Activated B cell treated with CpG ODN at 0.5 μM for 24 hours (primary cell): ENCODE data around the gene CRB1. TPM values are rescaled to one million over a fixed set of nuclear protein-coding genes. Genes with fewer than 3 reads are reported as not detected.

ENCODE experiments used
- ATAC-seq: fragments of 200-7000 bp; cut with Tn5 transposase; one replicate; pipeline ENCODE4 v1.10.0; 2021; ENCODE audit warnings: low read depth, mild to moderate bottlenecking, moderate library complexity
- CTCF ChIA-PET: fragments of 350-600 bp; sonication (Branson Sonifier 250); formaldehyde crosslinking; loops from one replicate; lab custom pipeline; 2021; ENCODE audit warnings: antibody characterized with exemption; lab: Charles Lee
- POLR2A ChIA-PET: fragments of 350-600 bp; sonication (Branson Sonifier 250); formaldehyde crosslinking; loops from one replicate; lab custom pipeline; 2021; ENCODE audit warnings: antibody characterized with exemption; lab: Charles Lee
- DNase-seq: peaks from one replicate; pipeline ENCODE4 v3.0.0; 2022
- H3K27ac Mint-ChIP-seq: one replicate; pipeline ENCODE4 v1.8.0; 2020; ENCODE audit warnings: mixed read lengths
- H3K27me3 Mint-ChIP-seq: one replicate; pipeline ENCODE4 v1.8.0; 2021; ENCODE audit warnings: mixed read lengths
- H3K36me3 Mint-ChIP-seq: one replicate; pipeline ENCODE4 v1.8.0; 2021; ENCODE audit warnings: low read depth, mixed read lengths
- H3K4me1 Mint-ChIP-seq: one replicate; pipeline ENCODE4 v1.8.0; 2021; ENCODE audit warnings: mixed read lengths
- H3K4me3 Mint-ChIP-seq: one replicate; pipeline ENCODE4 v1.8.0; 2020; ENCODE audit warnings: mild to moderate bottlenecking, mixed read lengths
- H3K9me3 Mint-ChIP-seq: one replicate; pipeline ENCODE4 v1.8.0; 2020; ENCODE audit warnings: mixed read lengths
- CTCF ChIP-seq: fragments of 200-600 bp; IDR thresholded peaks from one replicate; pipeline ENCODE4 v1.8.0; 2022; ENCODE audit warnings: antibody characterized with exemption, mild to moderate bottlenecking
- intact Hi-C: fragments of 100-400 bp; cut with micrococcal nuclease; formaldehyde crosslinking; loops from one replicate; pipeline ENCODE4 v1.15.1; 2024
- total RNA-seq: library from RNA; stranded (reverse); gene quantifications from 2 replicates; pipeline ENCODE4 v1.2.3, GENCODE V29; 2022

The CRB1 gene
- total RNA-seq, 1 donor from 2014 or later, result not detected

GRCh38 chr1:197312163-197312562 lies 44.1 kb downstream of the CRB1 start:
- H3K36me3 Mint-ChIP-seq, result no peaks in the 10 kb centered on the region
- no peak for ATAC-seq
- no peak for TF ChIP-seq CTCF
- intact Hi-C loops, result no loop called here
- no peak overlapping the region for H3K27ac Mint-ChIP-seq
- ChIA-PET POLR2A (no interaction called here), CTCF (no interaction called here)
- no peaks in the 10 kb centered on the region for H3K4me1 Mint-ChIP-seq
- no peaks in the 10 kb centered on the region for H3K27me3 Mint-ChIP-seq
- no peak overlapping the region for H3K4me3 Mint-ChIP-seq
- no peaks in the 10 kb centered on the region for H3K9me3 Mint-ChIP-seq
- DNase-seq, result no peak

- ATAC-seq (no peak), DNase-seq (no peak)
- Mint-ChIP-seq H3K9me3 (no peaks in the 10 kb centered on the region), H3K27me3 (peaks cover 2% of the 10 kb centered on the region), H3K4me1 (no peaks in the 10 kb centered on the region), H3K27ac (no peak overlapping the region), H3K4me3 (no peak overlapping the region), H3K36me3 (no peaks in the 10 kb centered on the region)
- intact Hi-C loops, result no loop called here
- POLR2A ChIA-PET, result no interaction called here
- CTCF ChIA-PET, result no interaction called here
- no peak for TF ChIP-seq CTCF
Observed at GRCh38 chr1:197313713-197314112, 45.7 kb downstream of the CRB1 start.

GRCh38 chr1:197314682-197315081 lies 46.6 kb downstream of the CRB1 start:
- H3K9me3 Mint-ChIP-seq, result no peaks in the 10 kb centered on the region
- intact Hi-C loops, result no loop called here

GRCh38 chr1:197319631-197320030 lies 51.6 kb downstream of the CRB1 start:
- CTCF ChIA-PET, result no interaction called here
- Mint-ChIP-seq H3K9me3 (no peaks in the 10 kb centered on the region), H3K36me3 (no peaks in the 10 kb centered on the region), H3K4me3 (no peak overlapping the region), H3K27ac (no peak overlapping the region), H3K4me1 (no peaks in the 10 kb centered on the region), H3K27me3 (peaks cover 3% of the 10 kb centered on the region)
- POLR2A ChIA-PET, result no interaction called here
- TF ChIP-seq CTCF, result no peak
- intact Hi-C loops, result no loop called here
- DNase-seq (no peak), ATAC-seq (no peak)

More at GRCh38 chr1:197314682-197315081, 46.6 kb downstream of the CRB1 start:
- ChIA-PET POLR2A (no interaction called here), CTCF (interaction anchor here (1.2 kb wide), 1 partner anchor 134 kb away, joined by 3 read pairs; no protein-coding TSS in a partner anchor)
- H3K4me3 Mint-ChIP-seq, result no peak overlapping the region
- H3K27me3 Mint-ChIP-seq, result peaks cover 3% of the 10 kb centered on the region
- H3K4me1 Mint-ChIP-seq, result no peaks in the 10 kb centered on the region
- no peak overlapping the region for H3K27ac Mint-ChIP-seq
- H3K36me3 Mint-ChIP-seq, result no peaks in the 10 kb centered on the region
- no peak for DNase-seq
- no peak for TF ChIP-seq CTCF
- ATAC-seq, result no peak

- no peak for DNase-seq
- Mint-ChIP-seq H3K4me3 (no peak overlapping the region), H3K36me3 (no peaks in the 10 kb centered on the region), H3K27ac (no peak overlapping the region), H3K9me3 (no peaks in the 10 kb centered on the region), H3K4me1 (no peaks in the 10 kb centered on the region), H3K27me3 (peaks cover 3% of the 10 kb centered on the region)
- POLR2A ChIA-PET, result no interaction called here
- TF ChIP-seq CTCF, result no peak
- ATAC-seq, result no peak
- intact Hi-C loops, result no loop called here
- CTCF ChIA-PET, result no interaction called here
Observed at GRCh38 chr1:197320991-197321531, 53.0 kb downstream of the CRB1 start.
